T follicular helper cell (primary cell): ENCODE measurements around the gene RTTN.
"Not testable (repeated sequence)": the region's sequence is repeated elsewhere in the genome, so short reads cannot be mapped to it uniquely, and the experiment has no call there.

Experiments used
- DNase-seq: peaks from one replicate; pipeline ENCODE4 v3.0.0-alpha.2; 2020; ENCODE audit warnings: low read depth

RTTN gene

DNA sequence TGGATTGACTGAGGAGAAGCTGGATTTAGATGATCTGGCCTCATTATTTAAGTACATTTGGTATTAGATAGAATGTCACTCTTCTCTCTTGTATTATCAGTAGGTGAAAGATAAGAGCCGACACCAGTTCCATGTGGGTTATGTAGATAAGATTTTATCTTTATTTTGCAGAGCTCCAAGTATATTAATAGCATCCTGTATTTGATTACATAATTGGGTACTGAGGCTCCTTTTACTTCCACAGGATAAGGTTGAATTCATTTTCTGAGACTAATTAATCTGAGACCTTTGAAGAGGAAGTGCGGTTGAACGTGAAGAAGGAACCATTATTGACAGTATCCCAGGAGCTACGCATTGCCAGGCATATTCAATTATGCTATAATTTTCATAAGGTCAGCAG lies 225.0 kb downstream of the RTTN start:
- no peak for DNase-seq

DNA sequence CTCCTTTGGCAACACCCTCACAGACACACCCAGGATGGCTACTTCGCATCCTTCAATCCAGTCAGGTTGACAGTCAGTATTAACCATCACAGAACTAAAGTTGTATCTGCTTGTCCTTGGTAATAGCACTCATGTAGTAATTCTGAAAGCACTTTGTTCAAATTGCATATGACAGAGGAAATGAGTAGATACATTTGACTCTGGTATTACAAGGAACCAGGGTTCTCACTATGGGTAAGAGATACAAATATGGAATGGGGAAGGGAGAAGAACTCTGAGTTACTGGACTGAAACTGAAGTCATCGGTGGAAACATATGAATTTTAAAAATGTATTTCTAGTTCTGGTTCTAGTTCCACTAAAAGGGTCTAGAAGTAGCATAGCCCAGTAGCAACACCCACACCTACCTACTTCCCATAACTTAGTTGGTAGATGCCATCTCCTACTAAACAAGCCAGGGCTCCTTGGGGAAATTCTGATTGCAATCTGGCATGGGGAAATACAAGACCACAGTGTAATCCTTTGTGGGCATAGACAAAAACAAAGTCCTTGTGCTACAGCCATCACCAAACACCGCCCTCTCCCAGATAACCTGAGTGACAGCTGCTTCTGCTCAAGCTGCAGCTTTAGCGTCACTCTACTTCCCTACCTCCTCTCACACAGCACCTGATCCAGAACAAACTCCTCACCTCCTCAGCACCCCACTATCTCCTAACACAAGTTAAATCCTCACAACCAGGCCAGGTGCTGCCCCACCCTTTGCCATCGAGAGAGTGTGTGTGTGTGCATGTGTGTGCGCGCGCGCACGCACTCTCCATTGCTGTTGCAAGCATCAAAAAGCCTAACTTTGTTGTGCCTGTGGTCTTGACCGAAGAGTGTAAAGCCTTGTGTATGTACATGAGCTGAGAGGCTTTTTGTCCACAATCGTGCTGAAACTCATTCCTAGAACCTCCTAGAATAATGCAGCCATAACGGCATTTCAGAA lies 226.5 kb downstream of the RTTN start:
- no peak for DNase-seq

DNA sequence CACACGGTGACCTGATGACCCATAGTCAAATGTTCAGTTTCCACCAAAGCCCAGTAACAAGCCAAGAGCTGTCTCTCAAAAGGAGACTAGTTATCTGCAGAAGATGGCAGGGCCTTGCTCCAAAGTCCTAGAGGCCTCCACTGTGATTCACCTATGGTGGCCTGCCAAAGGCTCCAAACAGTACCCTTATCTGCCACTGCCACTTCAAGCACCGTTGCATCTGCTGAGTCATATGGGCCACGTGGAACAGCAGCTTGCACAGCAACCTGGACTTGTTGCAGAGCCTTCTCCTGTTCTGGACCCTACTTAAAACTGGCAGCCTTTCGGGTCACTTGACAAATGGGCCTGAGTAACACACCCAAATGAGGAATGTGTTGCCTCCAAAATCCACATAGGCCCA lies 230.2 kb downstream of the RTTN start:
- DNase-seq = not testable (repeated sequence)

DNA sequence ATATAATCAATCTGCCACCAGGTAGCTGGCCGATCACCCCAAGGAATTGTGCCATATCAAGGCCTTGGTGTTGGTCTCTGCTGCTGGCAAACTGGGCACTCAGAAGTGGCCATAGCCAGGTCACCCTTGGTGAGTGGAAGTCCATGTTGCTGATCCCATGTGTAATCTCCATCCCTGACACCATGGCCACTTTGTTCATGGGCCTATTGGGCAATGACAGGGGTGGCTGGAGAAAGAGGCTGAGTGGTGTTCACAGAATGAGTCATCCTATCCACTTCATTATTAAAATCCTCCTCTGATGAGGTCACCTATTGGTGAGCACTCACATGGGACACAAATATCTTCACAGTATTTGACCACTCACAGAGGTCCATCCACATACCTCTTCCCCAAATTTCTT lies 231.1 kb downstream of the RTTN start:
- no peak for DNase-seq

DNA sequence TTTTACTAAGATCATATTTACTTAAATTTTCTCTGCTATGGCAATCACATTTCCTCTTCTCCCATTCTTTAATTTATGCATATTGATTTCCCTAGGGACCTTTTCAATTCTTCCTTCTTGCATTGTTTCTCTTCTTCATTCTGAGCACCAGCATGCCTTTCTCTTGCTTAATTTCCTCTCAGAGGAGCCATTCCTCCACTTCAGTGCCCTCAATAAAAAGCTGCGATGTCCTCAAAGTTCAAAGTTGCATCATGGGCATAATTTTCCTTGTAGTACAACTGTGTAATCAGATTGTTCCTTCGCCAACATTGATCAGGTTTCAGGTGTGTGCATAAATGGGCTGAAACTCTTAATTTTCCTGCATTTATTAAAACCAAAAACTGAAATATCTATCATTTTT lies 236.0 kb downstream of the RTTN start:
- no peak for DNase-seq

DNA sequence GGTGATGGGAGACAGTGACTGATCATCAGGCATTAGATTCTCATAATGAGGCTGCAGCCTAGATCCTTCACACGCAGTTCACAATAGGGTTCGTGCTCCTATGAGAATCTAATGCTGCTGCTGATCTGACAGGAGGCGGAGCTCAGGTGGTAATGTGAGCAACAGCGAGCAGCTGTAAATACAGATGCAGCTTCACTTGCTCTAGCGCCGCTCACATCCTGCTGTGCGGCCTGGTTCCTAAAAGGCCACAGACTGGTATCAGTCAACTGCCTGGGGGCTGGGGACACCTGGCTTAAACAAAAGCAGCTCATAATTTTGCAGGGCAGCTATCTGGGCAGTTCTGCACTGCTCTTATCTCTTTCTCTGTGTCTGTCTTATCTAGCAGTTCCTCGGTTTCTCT lies 237.4 kb downstream of the RTTN start:
- no peak for DNase-seq

DNA sequence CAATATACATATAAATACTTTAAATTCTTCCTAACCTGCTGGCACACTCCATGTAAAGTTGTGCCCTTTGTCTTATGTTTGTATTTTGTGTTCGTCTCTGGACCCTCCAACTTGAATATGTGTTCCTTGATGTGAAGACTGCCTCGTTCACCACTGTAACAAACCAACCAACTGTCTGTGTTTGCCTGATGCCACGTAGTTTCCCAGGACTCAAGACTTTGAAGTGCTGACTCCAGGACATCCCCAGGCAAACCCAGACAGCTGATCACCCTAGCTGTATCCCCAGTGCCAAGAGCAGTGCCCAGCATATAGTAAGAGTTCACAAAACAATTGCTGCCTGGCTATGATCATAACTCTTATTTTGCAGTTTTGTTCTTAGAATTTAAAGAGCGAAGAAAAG lies 242.3 kb downstream of the RTTN start:
- DNase-seq = no peak

DNA sequence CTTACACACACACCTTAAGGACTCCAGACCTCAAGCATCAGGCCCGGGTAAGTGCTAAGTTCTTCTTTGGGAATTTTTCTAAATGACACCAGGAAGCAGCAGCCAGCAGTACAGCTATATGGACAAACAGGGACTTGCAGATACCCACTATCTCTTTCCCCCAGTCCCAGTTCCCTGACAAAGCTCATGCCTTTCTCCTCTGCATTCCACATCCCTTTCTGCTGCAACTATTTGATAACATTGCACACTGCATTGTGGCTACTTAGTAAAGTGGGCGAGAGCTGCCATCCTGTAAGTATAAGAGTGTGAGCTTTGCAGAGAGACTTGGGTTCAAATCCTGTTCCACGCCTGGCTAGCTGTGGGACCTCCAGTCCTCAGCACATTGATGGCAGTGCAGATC lies 243.8 kb downstream of the RTTN start:
- no peak for DNase-seq

DNA sequence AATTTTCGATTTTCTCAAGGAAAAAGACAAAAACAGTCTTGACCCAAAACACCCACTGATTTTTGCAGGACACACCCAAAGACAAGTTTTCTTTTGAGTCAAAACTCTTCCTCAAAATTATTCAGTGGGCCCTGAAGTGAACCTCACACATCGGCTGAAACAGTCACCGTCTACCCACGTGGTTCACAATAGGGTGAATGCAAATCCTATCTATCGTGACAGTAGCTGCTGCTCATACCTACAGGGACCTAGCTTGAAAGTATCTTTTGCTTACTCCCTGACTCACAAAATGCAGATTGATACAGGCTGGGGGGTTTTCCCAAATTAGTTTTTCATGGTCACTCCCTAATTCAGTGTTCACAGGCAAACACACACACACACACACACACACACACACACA lies 247.1 kb downstream of the RTTN start:
- DNase-seq = no peak

DNA sequence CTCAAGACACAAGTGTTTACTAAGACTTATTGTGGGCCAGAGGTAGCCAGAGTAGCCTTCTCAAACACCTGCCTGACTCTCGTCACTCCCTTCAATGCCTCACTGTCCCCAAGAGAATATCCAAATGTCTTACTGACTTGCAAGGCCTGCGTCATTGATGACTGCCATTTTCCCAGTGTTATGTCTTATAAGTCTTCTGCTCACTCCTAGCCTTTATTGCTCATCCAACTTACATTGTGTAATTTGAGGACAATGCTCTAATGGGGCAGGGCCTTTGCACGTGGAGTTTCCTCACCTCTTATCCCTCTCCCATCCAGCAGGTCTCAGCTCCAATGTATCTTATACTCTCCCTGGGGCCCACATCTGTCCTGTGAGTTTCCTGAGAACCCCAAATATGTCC lies 247.7 kb downstream of the RTTN start:
- DNase-seq = no peak

DNA sequence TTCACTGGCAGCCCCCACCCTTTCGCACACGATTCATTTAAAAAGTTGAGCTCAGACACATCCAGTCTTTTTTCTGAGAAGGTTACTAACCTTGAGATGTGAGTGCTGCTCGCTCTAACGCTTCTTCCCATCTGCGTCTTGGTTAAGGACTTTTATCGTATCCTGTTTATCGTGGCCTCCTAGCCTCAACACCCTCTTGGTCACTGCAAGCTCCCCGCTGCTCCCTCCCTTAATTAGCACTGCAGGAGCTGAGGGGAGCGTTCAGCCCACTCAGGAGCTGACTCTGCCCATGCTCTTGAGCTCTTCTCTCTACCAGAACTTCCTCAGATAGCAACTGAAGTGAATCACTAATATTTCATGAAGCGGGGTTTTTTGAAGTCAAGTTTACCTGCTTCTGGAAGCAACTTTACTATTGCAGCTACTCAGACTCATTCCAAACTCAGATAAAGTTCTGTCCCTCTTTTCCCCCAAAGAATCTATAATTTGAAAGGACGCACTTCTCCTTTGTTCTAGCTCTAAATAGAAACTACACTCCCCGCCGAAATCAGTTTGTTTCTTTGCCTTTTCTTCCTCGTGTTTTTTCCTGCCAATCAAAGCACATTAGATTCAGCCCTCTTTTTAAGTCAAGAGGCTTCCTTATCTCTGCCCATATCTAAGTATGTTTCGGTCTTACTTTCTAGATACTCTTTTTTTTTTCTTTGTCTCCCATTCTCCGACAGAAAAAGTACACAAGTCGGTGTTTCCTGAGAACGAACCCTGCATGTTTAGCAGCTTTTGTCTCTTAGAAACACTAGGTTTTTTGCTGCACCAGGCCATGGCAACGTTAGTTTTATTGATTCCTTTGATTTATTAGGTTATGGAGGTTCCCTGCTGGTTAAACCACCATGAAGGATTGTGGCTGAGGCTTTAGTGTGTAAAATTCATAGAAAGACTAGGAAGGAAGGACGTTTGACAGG lies 248.5 kb downstream of the RTTN start:
- DNase-seq = no peak

DNA sequence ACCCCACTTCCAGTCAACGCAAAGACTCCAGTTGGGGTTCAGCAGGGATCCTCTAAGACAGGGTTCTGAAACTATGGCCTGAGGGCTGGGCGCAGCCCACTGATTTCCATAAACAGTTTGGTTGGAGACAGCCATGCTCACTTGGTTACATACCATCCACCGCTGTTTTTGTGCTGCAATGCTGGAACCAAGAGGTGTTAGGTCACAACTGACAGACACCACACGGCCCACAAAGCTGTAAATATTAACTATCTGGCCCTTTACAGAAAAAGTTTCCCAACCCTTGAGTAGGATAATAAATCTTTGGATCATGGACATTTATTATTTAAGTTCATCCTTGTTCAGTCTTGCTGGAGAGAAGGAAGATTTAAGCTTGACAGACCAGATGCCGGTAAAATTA lies 249.4 kb downstream of the RTTN start:
- DNase-seq = no peak

DNA sequence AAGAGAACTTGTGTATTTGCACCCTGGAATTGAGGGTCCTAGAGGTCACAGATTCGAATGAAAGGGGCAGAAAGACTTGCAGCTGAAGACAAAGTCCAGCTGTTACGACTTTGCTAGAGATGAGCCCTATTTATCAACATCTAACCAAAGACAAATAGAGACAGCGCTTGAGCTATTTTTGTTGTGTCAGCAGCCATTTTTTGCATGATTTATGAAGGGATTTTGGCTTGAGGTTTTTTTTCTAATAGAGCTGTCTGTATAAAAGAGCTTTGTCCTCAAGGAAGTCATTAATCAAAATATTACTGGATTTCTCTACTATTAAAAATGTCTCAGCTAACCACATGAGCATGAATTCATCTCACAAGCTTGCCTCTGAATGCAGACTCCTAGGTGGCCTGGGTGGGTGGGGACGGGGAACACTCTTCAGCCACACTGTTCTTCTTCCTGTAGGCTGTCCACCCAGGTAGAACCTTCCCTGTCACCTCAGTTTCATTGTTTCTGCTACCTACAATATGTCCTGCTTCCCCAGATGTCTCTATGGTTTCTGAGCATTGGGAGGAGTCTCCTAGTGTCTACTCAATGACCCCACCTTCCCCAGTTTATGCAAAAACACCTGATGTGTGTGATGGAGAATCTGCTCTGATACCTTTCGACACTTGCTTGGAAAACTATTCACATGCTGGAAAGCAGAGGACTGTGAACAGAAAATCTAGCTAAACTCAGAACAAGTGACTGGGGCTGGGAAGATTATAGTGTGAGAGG lies 250.6 kb downstream of the RTTN start:
- no peak for DNase-seq

DNA sequence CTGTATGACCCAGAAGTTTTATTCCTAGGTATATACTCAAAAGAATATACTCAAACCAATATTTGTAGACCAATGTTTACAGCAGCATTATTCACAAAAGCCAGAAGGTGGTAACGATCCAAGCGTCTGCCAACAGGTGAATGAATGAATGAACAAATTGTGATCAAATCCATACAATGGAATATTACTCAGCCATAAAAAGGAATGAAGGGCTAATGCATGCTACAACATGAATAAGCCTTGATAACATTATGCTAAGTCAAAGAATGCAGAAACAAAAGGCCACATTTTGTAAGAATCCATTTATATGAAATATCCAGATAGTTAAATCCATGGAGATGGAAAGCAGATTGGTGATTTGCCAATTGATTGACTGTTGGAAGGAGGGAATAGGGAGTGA lies 252.3 kb downstream of the RTTN start:
- no peak for DNase-seq
